ENCODE data around the gene STAU1.
A peak's percentile ranks its signal among the peaks of the same experiment; 100 is the strongest.
"Not testable (repeated sequence)": the region's sequence is repeated elsewhere in the genome, so short reads cannot be mapped to it uniquely, and the experiment has no call there.

The STAU1 gene

DNA sequence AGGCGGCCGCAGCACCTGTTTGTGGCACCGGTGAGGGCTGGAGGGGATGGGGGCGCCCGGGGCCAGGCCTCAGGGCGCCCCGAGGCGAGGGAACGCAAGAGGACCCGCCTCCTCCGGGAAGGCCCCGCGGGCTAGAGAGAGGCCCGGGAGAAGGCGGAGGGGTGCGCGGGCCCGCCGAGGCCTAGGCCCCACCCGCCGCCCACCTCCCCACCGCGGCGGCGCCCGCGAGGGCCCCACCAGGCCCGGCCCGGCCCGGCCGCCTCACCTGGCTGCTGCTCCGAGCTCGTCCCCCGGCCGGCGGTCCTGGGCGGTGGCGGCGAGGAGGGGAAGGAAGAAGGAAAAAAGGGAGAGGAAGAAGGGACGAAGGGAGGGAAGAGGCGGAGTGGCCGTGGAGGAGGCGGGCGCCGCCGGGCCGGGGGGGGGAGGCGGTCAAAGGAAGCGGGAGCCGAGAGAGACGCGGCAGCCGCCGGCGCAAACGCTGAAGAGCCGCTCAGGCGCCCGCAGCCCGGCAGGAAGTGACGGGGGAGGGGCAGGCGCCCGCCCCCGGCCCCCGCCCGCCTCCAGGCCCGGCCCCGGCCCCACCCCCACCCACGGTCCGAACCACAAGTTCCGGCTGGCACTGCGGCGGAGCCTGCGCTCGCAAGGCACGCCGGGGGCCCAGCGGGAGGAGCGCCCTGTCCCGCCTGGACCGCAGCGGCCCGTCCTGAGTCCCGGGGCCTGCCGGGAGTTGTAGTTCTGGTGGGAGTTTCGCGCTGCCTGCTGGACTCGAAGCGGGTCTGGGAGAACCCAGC lies at the start of gene STAU1:
STAU1 (minus strand) TSS at position 484 of the 791 bp plus-strand sequence. CDS start 22,133 bp downstream, outside the sequence.
- peak; percentile 88 for DNase-seq (ENCODE audit: low read depth, low spot score)

- DNase-seq (ENCODE audit: low read depth, low spot score) = no peak
Observed at GRCh38 chr20:49237531-49237930, 49.4 kb upstream of the STAU1 start.

- DNase-seq (ENCODE audit: low read depth, low spot score) = no peak
Observed at GRCh38 chr20:49236301-49236700, 48.2 kb upstream of the STAU1 start.

DNA sequence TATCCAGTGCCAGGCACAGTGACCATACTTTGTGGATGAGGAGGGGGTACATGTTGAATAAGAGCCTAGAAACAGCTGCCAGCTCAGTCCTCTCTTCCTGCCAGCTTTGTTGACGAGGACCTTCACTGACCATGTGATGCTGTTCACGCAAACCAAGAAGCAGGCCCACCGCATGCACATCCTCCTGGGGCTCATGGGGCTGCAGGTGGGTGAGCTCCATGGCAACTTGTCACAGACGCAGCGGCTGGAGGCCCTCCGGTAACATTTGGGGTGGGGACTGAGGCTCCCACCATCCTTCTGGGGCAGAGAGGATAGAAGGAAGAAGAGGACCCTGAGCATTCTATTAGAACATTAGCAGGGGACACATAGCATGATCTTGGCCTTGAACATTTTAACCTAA lies 46.7 kb upstream of the STAU1 start:
- no peak for DNase-seq (ENCODE audit: low read depth, low spot score)

GRCh38 chr20:49233226-49233625 lies 45.1 kb upstream of the STAU1 start:
- DNase-seq (ENCODE audit: low read depth, low spot score) = no peak

- DNase-seq (ENCODE audit: low read depth, low spot score) = no peak
Observed at GRCh38 chr20:49231471-49231870, 43.3 kb upstream of the STAU1 start.

GRCh38 chr20:49230561-49231133 lies 42.5 kb upstream of the STAU1 start:
- DNase-seq (ENCODE audit: low read depth, low spot score) = no peak

DNA sequence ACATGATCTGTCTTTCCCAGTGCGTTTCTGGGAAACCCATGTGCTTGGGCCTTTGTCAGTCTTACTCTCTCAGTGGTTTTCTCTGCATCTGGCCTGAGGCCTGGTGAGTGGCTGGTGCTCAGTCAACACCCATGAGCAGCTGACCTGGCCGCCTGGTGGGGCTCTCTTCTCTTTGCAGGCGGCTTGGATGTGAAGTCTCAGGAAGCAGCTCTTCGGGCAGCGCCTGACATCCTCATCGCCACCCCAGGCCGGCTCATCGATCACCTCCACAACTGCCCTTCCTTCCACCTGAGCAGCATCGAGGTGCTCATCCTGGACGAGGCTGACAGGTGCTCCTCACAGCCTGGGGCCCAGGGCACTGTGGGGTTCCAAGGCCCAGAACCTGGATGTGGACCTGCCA lies 41.9 kb upstream of the STAU1 start:
- no peak for DNase-seq (ENCODE audit: low read depth, low spot score)

DNA sequence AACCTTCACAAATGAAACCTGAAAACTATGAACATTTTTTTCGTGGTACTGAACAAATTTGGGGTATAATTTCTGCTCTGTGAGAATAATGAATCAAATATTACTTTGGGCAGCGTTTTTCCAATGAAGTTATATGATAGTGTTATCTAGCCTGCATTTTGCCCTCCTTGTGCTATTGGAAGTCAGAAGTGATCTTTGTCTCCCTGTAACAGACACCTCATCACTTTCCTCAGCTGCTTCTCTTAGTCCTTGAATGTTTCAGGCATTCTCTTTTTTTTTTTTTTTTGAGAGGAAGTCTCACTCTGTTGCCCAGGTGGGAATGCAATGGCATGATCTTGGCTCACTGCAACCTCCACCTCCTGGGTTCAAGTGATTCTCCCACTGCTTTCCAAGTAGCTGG lies 41.2 kb upstream of the STAU1 start:
- DNase-seq (ENCODE audit: low read depth, low spot score) = no peak

- DNase-seq (ENCODE audit: low read depth, low spot score) = no peak
Observed at GRCh38 chr20:49228676-49229075, 40.5 kb upstream of the STAU1 start.

- DNase-seq (ENCODE audit: low read depth, low spot score) = no peak
Observed at GRCh38 chr20:49225896-49226295, 37.8 kb upstream of the STAU1 start.

- DNase-seq (ENCODE audit: low read depth, low spot score) = no peak
Observed at GRCh38 chr20:49219924-49220831, 32.0 kb upstream of the STAU1 start.

- peak; percentile 95 for DNase-seq (ENCODE audit: low read depth, low spot score)
Observed at GRCh38 chr20:49219091-49219923, 31.2 kb upstream of the STAU1 start, which contains the start of gene DDX27. Gene DDX27 (plus strand): TSS chr20:49219416. CDS start chr20:49219449, 33 bp downstream.

DNA sequence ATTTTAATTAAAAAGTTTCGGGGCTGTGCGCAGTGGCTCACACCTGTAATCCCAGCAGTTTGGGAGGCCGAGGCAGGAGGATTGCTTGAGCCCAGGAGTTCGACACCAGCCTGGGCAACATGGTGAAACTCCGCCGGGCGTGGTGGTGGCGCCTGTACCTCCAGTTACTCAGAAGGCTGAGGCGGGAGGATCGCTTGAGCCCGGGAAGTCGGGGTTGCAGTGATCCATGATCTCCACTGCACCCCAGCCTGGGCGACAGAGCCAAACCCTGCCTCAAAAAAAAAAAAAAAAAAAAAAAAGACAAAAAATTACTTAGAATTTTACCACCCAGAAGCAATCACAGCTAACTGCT lies 30.6 kb upstream of the STAU1 start:
- DNase-seq (ENCODE audit: low read depth, low spot score) = not testable (repeated sequence)

- DNase-seq (ENCODE audit: low read depth, low spot score) = peak; percentile 88
Observed at GRCh38 chr20:49216991-49217578, 29.0 kb upstream of the STAU1 start.

GRCh38 chr20:49215232-49215631 lies 27.1 kb upstream of the STAU1 start:
- no peak for DNase-seq (ENCODE audit: low read depth, low spot score)

DNA sequence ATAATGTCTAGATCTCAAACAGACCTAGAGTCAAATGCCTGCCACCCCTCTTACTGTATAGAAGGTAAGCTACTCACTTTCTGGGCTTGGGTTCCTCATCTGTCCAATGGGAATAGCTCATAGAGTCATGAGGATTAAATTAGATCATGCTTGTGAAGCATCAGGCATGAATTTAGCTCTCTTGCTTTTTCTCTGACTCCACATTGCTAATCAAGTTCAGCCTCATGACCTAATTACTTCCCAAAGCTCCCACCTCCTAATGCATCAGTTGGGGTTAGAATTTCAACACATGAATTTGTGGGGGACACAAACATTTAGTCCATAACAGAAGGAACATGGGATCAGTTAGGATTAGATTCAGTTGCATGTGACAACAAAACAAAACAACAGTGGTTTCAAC lies 26.4 kb upstream of the STAU1 start:
- no peak for DNase-seq (ENCODE audit: low read depth, low spot score)

DNA sequence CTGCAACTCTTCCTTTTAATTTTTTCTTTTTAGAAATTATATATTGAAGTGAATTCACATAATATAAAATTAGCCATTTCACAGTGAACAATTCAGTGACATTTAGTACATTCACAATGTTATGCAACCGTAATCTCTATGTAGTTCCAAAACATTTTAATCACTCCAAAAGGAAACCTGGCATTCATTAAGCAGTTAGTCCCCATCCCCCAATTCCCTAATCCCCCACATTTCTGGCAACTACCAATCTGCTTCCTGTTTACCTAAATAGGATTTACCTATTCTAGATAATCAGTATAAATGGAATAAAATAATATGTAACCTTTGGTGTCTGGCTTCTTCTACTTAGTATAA lies 22.6 kb upstream of the STAU1 start:
- no peak for DNase-seq (ENCODE audit: low read depth, low spot score)

DNA sequence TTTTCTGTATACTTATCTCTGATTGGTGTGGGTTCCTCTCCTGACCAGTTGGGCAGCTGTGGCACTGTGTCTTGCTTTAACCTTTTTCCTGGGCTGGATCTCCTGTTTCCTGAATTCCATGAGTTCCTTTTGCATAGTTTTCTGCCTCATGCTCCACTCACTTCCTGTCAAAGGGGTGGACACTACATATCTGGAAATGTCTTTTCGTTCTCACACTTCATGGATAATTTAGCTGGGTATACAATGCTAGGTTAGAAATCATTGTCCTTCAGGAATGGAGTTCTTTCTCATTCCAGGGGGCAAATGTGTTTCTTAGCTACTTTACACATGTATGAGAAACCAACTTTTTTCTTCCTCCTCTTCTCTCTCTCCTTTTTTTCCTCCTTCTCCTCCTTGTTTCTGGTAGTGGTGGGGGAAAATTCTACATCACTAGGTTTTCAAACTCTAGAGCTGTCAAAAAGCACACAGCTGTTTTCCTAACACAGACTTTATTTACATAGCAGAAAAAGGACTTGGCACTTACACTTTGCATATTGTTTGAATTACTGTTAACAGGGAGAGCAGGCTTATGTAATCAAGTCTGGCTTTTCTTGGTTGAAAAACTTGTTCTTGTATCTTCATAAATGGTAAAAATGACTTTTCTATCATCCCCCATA lies 22.1 kb upstream of the STAU1 start:
- no peak for DNase-seq (ENCODE audit: low read depth, low spot score)

DNA sequence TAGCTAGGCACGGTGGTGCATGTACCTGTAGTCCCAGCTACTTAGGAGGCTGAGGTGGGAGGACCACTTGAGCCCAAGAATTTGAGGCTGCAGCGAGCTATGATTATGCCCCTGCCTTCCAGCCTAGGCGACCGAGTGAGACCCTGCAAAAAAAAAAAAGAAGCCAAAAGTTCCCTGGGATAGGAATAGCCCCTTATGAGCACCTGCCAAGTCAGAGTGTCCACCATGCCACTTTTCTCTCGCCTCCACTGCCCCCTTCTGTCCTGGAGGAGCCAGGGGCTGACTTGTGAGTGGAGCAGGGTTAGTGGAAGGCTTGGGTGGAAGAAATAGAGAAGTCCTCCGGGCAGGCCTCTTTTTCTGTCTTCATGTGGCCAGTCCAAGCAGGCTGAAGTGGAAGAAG lies 18.9 kb upstream of the STAU1 start:
- DNase-seq (ENCODE audit: low read depth, low spot score) = no peak

GRCh38 chr20:49203746-49204145 lies 15.6 kb upstream of the STAU1 start:
- no peak for DNase-seq (ENCODE audit: low read depth, low spot score)
